ENCODE data around the gene ASF1B.
"Not testable (repeated sequence)": the region's sequence is repeated elsewhere in the genome, so short reads cannot be mapped to it uniquely, and the experiment has no call there.

Gene ASF1B

DNA sequence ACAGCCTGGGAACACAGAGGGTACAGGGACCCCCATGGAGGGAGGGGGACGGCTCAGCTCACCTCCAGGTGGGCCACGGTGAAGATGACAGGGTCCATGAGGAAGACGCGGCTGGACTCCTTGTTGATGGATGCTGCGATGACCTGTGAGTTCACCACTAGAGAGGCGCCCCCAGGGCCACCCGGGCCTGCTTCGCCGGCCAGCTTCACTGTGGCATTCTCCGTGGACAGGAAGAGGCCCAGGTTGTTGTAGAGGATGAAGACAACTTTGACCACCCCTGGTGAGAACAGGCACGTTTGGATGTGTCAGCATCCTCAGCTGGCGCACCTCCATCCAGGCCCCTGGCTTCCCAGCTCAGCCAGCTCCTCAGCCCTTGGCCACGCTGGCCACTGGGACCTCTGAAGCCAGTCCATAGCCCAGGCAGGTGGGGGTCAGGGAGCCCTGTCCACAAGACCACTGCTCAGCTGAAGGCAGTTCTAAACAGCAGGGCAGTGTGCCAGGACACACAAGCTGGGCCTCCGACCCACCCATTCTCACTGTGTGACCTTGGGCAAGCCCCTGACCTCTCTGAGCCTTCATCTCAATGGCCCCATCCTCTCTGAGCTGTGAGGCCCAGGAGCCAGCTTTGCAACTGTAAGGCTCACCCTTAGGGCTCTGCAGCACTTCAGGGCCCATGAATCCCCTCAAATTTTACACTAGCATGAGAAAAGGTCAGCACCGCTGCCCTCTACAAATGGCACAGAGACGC, 22.1 kb upstream of the ASF1B start:
- no peak for DNase-seq

DNA sequence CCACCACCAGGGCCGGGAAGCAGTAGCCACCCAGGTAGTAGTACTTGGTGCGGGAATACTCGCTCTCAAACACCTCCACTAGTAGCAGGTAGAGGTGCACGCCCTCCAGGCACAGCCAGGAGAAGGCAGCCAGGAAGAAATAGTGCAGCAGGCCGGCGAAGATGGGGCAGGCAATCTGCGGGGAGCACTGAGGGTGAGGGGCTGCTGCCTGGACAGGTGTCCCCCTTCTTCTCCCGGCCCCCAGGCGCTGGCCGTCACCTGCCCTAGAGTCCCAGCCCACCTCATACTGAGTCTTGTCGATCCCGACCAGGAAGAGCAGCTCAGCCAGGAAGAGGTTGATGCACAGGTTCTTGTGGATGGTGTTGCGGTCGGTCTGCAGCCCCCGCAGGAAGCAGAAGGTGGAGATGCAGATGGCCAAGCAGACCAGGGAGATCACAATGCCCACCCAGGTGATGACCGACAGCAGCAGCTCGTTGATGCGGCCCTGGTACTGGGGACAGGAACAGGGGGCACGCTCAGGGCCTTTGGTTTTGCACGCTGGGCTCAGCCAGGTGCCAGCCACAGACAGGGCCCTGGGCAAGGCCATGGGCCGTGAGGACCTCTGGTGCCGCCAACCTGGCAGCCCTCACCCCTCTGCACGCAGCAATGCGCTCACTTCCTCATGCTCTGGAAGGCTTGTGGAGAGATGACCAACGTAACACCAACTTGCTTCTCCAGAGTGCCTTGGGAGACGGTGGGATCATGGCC, 20.8 kb upstream of the ASF1B start:
- no peak for DNase-seq

DNA sequence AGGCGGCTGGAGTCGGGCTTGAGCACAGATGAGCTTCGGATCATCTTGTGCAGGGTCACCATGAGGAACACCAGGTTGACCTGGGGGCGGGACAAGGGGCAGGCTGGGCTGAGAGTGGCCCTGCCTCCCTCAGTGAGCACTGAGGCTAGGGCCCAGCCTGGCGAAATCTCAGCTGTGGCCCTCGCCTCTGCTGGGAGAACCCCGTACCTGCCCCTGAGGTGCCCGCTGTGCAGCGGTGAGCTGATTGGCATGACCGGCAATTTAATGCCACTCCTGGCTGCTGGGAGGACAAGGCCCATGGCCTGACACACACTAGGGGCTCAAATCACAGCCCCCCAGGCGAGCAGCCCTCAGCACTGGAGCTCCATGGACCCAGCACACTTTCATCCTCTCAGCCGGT, 19.7 kb upstream of the ASF1B start:
- no peak for DNase-seq

DNA sequence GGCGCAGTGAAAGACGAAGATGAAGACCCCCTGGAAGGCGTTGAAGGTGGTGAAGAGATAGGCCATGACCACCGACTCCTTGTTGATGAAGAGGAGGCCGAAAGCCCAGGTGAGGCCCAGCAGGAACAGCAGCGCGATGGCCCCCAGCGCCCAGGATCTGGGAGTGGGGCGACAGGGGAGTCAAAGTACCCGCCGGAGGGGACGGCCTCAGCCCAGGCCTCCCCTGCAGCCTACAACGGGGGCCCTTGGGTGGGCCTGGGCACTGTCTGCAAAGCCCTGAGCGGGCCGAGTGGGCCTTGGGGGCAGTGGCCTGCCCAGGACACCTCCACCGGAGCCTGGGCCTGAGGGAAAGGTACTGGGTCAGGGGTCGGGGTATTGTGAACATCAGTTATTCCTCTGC, 19.0 kb upstream of the ASF1B start:
- DNase-seq = no peak

DNA sequence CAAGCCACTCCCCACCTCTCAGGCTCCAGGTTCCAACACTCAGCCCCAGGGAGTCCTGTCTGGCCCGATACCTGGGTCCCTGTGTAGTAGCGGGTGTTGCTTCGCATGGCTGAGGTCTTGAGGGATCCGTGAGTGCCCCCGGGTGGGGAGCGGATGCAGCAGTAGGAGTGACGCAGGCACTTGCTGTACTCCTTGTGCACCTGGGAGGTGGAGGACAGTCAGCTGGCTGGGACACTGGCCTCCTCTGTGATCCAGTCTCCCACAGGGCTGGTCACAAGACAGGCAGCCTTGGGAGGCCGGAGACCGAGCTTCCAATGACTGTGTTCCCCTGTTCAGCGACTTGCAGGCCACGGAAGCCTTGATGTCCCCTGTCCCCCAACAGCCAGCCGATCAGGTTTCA, 16.3 kb upstream of the ASF1B start:
- DNase-seq = no peak

DNA sequence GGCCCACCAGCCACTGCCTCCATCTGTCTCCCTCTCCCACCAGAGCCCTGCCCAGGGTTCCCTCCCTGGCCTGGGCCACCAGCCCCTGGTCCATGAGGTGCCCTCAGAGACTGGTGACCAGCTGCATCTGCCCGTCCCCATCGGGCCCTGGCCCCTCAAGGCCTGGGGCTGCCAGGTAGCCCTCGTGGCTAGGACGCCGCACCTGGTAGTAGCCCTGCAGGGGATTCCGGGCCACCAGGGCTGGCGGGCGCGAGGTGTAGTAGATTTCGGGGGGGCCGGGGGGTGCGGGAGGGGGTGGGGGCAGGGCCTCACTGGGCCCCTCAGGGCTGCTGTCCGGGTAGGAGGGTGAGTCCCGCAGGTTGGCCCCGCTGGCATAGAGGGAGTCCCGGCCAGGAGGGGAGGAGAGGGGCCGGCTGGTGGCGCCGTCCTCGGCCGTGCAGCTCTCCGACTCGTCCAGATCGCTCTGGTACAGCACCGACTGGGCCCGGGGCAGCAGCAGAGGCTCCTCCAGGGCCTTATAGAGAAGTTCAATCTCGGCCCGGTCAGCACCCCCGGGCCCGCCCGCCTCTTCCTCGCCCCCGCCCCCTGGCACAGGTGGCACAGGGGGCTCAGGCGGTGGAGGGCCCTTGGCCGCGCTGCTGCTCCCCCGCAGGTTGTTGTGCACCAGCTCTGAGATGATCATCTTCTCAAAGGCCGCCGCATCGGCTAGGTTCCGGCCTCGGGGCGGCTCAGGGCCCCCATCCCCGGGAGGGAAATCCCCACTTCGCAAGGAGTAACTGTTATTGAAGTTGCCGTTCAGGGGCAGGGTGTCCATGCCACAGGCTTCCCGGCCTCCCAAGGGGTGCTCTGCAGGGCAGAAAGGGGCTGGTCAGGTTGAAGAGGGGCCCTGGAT, 14.6 kb upstream of the ASF1B start:
- DNase-seq = no peak

DNA sequence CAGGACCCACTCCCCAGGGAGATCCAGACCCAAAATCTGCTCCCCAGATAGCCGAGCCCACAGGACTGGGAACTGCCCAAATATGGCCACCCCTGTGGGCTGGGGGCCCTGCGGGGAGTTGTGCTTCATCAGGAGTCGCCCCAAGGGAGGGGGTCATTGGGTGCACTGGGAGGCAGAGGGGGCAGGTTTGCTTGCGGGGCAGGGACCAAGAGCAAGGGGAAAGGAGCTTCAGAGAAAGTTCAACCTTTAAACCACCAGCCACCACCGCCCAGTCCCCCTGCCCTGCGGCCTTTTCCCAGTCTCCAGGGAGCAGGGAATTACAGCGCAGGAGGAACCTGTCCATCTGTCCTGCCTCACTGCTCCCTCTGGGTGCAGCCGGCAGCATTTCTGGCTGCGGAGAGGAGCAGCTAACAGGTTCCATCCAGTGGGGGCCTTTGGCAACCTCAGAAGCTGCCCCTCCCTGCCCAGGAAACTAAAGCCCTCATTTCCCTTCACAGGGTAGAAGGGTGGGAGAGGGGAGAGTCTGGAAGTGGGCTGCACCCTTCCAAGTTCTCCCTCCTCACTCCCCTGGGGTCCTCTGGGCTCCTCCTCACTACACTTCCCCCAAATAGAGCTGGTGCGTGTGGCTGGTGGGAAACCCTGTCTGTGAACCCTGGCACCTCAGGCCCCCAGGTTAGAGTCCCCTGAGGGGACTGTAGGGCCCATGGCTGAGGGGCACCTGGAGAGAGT, 13.8 kb upstream of the ASF1B start:
- DNase-seq = no peak

DNA sequence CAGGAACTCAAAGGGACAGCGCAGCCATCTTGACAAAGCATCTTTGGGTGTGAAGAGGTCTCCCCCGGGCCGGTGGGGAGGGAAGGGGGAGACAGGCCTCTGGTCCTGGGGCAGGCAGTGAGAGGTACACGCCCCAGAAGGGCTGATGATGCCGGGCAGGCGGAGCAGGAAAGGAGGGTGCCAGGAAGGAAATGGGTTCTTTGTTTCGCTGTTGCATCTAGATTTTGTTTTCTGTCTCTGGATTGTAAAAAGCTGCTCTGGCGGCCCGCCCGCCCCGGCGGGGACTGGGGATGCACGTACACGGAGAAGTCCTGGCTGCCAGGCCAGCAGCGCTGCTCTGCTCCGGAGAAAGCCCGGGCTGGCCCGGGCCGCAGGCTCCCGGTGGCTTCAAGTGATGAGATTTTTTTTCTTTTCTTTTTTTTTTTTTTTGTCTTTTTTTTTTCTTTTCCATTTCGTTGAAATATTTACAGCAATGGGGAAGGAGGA, 13.2 kb upstream of the ASF1B start:
- DNase-seq = no peak

DNA sequence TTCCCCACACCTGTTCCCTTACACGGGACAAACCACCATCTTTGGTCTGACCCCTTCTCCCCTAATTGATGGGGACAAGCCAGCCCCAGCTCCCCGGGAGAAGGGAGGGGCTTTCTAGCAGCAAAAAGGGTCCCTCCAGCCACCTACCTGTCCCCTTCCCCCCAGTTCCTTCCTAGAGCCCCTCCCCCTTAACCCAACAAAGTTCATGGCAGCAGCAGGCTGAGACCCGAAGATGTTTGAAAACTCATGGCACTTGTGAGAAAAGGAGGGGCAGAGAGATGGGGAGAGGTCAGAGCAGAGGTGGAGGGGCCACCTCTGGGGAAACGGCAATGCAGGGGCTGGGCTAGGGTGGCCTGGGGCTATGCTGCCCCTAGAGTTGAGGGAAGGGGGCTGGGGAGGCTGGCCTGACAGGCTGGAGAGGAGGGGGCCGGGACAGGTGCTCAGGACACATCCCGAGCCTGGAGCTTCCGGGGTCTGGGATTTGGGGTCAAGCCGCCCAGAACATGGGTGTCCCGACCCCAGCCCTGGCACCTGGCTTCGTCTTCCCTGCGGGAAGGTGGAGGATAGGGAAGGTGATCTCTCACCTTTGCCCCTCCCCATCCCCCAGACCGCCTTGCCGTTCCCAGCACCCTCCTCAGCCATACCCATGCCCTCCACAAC, 12.5 kb upstream of the ASF1B start:
- no peak for DNase-seq

DNA sequence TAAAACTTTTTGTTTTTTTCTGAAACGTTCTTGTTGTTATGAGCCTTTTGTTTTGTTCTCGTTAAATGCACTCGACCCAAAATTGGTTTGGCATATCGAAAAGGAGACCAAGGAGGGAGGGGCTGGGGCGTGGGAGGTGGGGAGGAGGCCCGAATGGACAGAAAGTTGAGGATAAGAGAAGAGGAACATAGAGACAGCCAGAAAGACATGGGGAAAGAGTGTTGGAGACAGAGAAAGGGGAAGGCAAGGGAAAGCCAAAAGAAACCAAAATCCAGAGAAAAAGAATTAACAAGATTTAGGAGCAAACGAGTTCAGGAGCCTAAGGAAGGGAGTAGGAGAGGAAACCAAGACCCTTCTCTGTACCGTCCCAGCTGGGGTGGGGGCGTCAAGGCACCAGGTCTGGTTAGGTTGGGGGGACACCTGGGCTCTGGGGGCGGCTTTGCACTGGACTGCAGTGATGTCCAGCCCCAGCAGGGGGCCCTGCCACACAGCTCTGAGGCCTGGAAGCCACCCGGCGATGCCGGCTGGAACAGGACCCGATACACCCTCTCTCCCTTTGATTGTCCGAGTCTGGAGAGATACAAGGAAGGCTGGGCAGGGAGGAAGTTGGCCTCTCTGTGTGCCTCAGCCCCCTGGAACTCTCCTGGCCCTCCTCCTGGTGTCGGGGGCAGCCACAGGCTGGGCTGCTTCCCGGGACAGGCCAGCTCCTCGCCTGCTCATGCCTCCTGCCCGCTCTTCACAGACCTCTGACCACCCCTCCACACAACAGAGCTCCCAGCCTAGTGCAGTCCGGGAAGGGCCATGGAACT, 11.6 kb upstream of the ASF1B start:
- DNase-seq = peak; percentile 35

DNA sequence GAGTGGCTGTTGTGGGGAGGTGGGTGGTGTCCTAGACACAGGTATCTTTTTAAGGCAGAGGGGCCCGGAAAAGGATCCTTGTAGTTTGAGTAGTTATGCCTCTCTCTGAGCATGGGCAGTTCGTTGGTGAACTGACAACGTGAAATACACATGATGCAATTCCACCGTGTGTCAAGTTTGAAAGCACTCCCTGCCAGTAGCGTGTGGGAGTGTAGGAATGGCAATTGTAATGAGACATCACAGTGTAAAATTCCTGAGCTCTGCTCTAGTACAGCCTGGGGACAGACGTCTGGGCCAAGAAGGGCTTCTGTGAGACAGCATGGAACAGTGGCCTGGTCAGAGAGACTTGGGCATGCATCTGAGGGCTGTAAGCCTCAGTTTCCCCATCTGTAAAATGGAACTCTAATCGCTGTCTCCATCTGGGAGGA, 10.4 kb upstream of the ASF1B start:
- peak; percentile 30 for DNase-seq

DNA sequence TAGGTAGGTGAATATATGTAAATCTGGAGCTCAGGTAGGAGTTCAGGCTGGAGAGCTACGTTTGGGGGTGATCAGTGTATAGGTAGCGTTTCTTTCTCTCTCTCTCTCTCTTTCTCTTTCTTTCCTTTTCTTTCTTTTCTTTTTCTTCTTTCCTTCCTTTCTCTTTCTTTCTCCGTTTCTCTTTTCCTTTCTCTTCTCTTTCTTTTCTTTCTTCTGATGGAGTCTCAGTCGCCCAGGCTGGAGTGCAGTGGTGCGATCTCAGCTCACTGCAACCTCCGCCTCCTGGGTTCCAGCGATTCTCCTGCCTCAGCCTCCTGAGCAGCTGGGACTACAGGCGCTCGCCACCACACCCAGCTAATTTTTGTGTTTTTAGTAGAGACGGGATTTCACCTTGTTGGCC, 9.8 kb upstream of the ASF1B start:
- not testable (repeated sequence) for DNase-seq

DNA sequence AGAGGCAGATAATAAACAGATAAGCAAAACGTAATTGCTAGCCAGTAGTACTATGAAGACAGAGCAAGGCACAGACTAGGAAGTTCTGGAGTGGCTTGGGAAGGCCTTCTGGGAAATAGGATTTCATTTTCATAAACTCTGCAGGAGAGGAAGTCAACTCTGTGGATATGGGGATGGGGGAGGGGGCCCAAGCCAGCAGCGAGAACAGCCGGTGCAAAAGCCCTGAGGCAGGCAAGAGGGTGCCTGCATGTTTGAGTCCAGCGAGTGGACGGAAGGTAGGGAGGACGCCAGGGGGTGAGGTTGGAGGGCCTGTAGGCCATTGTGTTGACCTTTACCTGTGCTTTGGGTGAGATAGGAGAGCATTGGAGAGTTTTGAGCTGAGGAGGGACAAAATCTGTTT, 9.0 kb upstream of the ASF1B start:
- DNase-seq = no peak

DNA sequence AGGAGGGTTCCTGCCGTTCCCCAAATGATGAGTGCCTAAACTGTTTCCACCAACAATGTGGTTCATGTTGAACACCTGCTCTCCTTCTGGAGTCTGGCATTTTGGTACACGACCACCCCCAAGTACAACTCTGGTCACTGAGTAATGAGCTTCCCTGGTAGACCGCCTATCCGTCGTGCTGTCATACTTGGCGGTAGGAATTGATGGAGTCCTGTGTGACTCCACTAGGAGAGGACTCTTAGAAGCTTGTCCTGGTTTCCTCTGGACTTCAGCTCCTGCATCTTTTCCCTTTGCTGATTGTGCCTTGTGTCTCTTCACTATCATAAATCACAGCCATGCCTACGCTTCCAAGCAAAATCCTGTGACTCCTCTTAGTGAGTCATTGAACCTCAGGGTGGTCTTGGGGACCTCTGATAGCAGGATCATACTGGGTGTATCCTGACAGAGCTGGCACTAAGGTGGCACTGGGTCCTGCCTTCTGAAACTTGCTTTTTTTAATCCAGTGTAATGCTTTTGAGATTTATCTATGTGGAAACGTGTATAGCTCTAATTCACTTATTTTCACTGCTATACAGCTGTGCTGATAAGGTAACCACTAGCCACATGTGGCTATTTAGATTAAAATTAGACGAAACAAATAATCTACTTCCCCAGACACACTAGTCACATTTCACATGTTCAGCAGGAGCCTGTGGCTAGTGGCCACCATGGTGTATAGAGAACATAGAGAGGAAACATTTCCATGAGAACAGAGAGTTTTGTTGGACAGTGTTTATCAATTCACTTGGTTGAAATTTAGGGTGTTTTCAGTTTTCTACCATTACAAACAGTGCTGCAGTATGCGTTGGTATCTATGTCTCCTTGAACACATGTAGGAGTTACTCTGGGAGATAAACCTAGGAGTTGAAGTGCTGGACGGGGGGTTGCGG, 6.1 kb upstream of the ASF1B start:
- DNase-seq = no peak

DNA sequence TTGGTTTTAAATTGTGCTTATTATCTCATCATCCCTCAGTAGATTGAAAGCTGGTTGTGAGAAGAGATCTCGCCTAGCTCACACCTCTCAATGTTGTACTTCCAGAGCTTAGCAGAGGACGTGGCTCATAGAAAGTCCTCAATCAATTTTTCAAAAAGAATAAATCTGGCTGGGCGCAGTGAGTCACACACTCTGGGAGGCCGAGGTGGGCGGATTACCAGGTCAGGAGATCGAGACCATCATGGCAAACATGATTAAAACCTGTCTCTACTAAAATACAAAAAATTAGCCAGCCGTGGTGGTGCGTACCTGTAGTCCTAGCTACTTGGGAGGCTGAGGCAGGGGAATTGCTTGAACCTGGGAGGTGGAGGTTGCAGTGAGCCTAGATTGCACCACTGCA, 4.7 kb upstream of the ASF1B start:
- no peak for DNase-seq

DNA sequence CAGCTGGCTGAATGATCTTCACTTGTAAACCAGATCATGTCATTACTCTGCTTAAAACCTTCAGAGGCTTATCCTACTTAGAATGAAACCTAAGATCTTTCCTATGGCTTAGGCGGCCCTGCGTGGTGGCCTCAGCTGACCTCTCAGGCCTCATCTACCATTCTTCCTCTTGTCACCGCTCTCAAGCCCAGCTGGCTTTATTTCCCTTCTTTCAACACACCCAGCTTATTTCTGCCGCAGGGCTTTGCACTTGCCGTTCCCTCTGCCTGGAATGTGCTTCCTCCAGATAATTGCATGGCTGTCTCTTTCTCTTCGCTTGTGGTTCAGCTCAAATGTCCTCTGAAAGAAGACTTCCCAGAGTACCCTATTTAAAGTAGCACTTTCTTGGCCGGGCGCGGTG, 3.6 kb upstream of the ASF1B start:
- DNase-seq = no peak

DNA sequence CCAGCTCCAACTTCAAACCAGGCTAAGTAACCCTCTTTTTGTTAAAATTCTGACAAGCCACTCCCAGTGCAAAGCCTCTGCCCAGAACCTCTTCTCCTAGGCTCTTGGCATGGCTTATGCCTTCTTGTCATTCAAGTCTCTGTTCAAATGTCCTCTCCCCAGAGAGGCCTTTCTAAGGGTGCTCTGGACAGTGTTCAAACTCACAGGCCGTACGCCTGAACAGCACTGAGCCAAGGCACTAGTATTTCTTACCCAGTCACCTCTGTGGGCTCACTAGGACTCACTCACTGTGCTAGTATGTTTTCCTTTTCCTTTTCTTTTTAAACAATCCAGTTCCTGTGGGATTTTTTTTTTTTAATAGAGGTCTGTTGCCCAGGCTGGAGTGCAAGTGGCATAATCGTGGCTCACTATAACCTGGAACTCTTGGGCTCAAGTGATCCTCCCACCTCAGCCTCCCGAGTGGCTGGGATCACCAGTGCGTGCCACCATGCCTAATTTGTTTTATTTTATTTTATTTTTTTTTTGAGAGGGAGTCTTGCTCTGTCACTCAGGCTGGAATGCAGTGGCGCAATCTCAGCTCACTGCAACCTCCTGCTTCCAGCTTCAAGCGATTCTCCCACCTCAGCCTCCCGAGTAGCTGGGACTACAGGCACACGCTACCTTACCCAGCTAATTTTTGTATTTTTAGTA, 2.3 kb upstream of the ASF1B start:
- DNase-seq = peak; percentile 42

DNA sequence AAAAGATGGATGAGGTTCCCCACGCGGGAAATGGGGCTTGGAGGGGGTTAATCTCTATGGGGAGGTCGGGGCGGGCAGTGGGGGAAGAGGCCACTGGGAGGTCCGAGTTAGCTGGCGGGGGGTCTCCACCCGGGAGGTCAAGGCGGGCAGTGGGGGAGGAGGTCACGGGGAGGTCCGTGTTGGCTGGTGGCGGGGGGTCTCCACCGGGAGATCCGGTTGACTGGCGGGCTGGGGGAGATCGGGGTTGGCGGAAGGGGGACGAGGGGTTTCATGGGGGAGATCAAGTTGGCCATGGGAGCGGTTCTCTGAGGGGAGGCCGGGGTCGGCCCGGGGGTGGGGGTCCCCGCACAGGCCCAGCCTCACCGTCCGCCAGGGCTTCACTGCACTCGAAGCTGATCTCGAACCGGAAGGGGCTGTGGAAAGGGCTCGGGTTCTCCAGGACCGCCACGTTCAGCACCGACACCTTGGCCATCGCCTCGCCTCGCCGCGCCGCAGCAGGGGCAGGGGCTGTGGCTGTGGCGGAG, 342 bp downstream of the ASF1B start:
- DNase-seq = no peak

DNA sequence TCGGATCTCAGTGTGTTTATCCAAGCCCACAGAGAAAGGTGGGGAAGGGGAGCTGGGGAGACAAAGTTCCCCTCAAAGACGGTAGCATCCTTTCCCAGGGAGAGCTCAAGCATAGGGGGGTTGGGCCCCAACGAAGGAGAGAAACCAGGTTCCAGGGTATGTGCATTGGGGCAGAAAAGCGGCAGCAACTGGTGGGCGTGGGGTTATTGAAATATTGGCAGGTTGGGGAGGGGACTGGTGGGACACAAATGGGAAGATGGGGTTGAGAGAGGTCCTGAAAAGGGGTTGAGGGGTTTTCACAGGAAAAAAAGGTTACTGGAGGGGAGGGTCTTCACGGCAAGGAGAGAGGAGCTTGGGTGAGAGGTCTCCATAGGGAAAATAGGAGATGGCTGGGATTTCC, 1.0 kb downstream of the ASF1B start:
- DNase-seq = no peak
